HEK293T (cell line): ENCODE results near the gene GDF11.
"Not testable (repeated sequence)": the region's sequence is repeated elsewhere in the genome, so short reads cannot be mapped to it uniquely, and the experiment has no call there.

Experiments used
- CTCF ChIA-PET: fragments of 350-600 bp; formaldehyde crosslinking; extraction: SDS; loops from one replicate; lab custom pipeline; 2021; ENCODE audit warnings: antibody characterized with exemption, inconsistent platforms; lab: Yijun Ruan, JAX
- POLR2A ChIA-PET: fragments of 350-600 bp; formaldehyde crosslinking; extraction: SDS; loops from one replicate; lab custom pipeline; 2020; ENCODE audit warnings: antibody characterized with exemption, inconsistent platforms; lab: Yijun Ruan, JAX
- DNase-seq: peaks from one replicate; pipeline ENCODE4 v3.0.0; 2012; ENCODE audit warnings: mixed read lengths; ENCODE audit errors: extremely low spot score
- ARNT ChIP-seq: fragments of 450-650 bp; IDR thresholded peaks from 2 replicates; pipeline ENCODE4 v1.6.1; 2017; ENCODE audit warnings: mild to moderate bottlenecking
- BHLHE40 ChIP-seq: fragments of 450-650 bp; IDR thresholded peaks from 2 replicates; pipeline ENCODE4 v1.6.1; 2016; ENCODE audit warnings: mild to moderate bottlenecking, moderate library complexity, borderline replicate concordance
- CTBP1 ChIP-seq: fragments of 450-650 bp; IDR thresholded peaks from 2 replicates; pipeline ENCODE4 v1.6.1; 2016; ENCODE audit warnings: borderline replicate concordance
- ELF4 ChIP-seq: fragments of 450-650 bp; IDR thresholded peaks from 2 replicates; pipeline ENCODE4 v1.6.1; 2017; ENCODE audit warnings: antibody characterized with exemption
- FOXA1 ChIP-seq: fragments of 450-650 bp; IDR thresholded peaks from 2 replicates; pipeline ENCODE4 v1.6.1; 2016; ENCODE audit warnings: mild to moderate bottlenecking
- FOXK2 ChIP-seq: fragments of 450-650 bp; IDR thresholded peaks from 2 replicates; pipeline ENCODE4 v1.6.1; 2016; ENCODE audit warnings: mild to moderate bottlenecking
- FOXM1 ChIP-seq: fragments of 450-650 bp; IDR thresholded peaks from 2 replicates; pipeline ENCODE4 v1.6.1; 2017; ENCODE audit warnings: mild to moderate bottlenecking, borderline replicate concordance
- HDGF ChIP-seq: fragments of 450-650 bp; IDR thresholded peaks from 2 replicates; pipeline ENCODE4 v1.6.1; 2017; ENCODE audit warnings: antibody characterized with exemption, borderline replicate concordance
- L3MBTL2 ChIP-seq: fragments of 450-650 bp; conservative IDR thresholded peaks from 2 replicates; pipeline ENCODE4 v1.6.1; 2016; ENCODE audit warnings: mild to moderate bottlenecking
- LEF1 ChIP-seq: fragments of 450-650 bp; IDR thresholded peaks from 2 replicates; pipeline ENCODE4 v1.6.1; 2017; ENCODE audit warnings: mild to moderate bottlenecking, borderline replicate concordance
- NFRKB ChIP-seq: fragments of 450-650 bp; IDR thresholded peaks from 2 replicates; pipeline ENCODE4 v1.6.1; 2016; ENCODE audit warnings: mild to moderate bottlenecking, moderate library complexity
- PKNOX1 ChIP-seq: fragments of 450-650 bp; IDR thresholded peaks from 2 replicates; pipeline ENCODE4 v1.6.1; 2016
- SP1 ChIP-seq: fragments of 450-650 bp; IDR thresholded peaks from 2 replicates; pipeline ENCODE4 v1.6.1; 2017
- SUZ12 ChIP-seq: fragments of 450-650 bp; IDR thresholded peaks from 2 replicates; pipeline ENCODE4 v1.6.1; 2016; ENCODE audit warnings: mild to moderate bottlenecking
- TARDBP ChIP-seq: fragments of 450-650 bp; IDR thresholded peaks from 2 replicates; pipeline ENCODE4 v1.6.1; 2016
- ZNF384 ChIP-seq: fragments of 450-650 bp; IDR thresholded peaks from 2 replicates; pipeline ENCODE4 v1.6.1; 2016

Gene GDF11

DNA sequence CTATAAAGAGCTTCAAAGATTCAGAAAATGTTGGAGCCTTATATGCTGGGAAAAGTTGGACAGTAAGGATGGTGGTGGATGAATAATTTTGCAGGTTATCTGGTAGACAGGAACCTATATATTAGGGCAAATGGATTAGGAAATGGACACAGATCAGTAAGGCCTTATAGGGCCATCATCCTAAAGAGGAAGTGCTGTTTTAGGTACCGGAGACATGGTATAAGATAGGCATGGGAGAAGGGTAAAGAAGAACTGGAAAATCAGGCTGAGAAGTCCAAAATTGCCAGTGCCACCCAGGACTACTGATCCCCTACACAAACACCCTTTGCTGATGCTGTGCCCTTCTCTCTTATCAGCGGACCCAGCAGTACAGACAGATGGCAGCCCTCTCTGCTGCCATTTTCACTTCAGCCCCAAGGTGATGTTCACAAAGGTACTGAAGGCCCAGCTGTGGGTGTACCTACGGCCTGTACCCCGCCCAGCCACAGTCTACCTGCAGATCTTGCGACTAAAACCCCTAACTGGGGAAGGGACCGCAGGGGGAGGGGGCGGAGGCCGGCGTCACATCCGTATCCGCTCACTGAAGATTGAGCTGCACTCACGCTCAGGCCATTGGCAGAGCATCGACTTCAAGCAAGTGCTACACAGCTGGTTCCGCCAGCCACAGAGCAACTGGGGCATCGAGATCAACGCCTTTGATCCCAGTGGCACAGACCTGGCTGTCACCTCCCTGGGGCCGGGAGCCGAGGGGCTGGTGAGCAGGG, 5.5 kb downstream of the GDF11 start:
- TF ChIP-seq SP1 (no peak), TARDBP (no peak), NFRKB (no peak), L3MBTL2 (no peak), HDGF (no peak), BHLHE40 (no peak), FOXA1 (no peak), CTBP1 (no peak), ARNT (no peak), FOXM1 (no peak), SUZ12 (no peak), ELF4 (no peak), PKNOX1 (no peak), ZNF384 (no peak)
- ChIA-PET POLR2A (interaction anchor here (2.0 kb wide), 1 partner anchor 19 kb away, joined by 4 read pairs; the partner anchor contains the start of gene CD63), CTCF (interaction anchor here (4.3 kb wide), 1 partner anchor 11 kb away, joined by 19 read pairs; no protein-coding TSS in a partner anchor)
- DNase-seq = no peak

GRCh38 chr12:55755246-55755645, 12.3 kb downstream of the GDF11 start:
- CTCF ChIA-PET = no interaction called here
- no peak for TF ChIP-seq SUZ12
- no peak for TF ChIP-seq FOXK2
- no peak for TF ChIP-seq FOXM1
- no peak for TF ChIP-seq ELF4
- no peak for TF ChIP-seq HDGF
- no peak for TF ChIP-seq ARNT
- TF ChIP-seq L3MBTL2 = no peak
- no peak for TF ChIP-seq SP1
- TF ChIP-seq FOXA1 = no peak
- no peak for TF ChIP-seq PKNOX1
- TF ChIP-seq BHLHE40 = no peak
- TF ChIP-seq TARDBP = no peak
- TF ChIP-seq ZNF384 = no peak
- TF ChIP-seq CTBP1 = no peak
- TF ChIP-seq NFRKB = no peak
- no peak for TF ChIP-seq LEF1
- no peak for DNase-seq
- POLR2A ChIA-PET = interaction anchor here (1.0 kb wide), 1 partner anchor 62 kb away, joined by 3 read pairs; the partner anchor contains the start of genes ORMDL2 and SARNP

- CTCF ChIA-PET = interaction anchor here (0.5 to 1.0 kb wide), 2 partner anchors 11 to 1541 kb away, joined by 3 read pairs; no protein-coding TSS in a partner anchor
- POLR2A ChIA-PET = interaction anchor here (1.2 kb wide), 1 partner anchor 11 kb away, joined by 3 read pairs; no protein-coding TSS in a partner anchor
- DNase-seq = no peak
- TF ChIP-seq FOXK2 (no peak), FOXA1 (no peak), TARDBP (no peak), SUZ12 (no peak), ARNT (no peak), NFRKB (no peak), ELF4 (no peak), L3MBTL2 (no peak), PKNOX1 (no peak), CTBP1 (no peak), LEF1 (no peak), BHLHE40 (no peak)
Measured at GRCh38 chr12:55757701-55758100, 14.8 kb downstream of the GDF11 start.

DNA sequence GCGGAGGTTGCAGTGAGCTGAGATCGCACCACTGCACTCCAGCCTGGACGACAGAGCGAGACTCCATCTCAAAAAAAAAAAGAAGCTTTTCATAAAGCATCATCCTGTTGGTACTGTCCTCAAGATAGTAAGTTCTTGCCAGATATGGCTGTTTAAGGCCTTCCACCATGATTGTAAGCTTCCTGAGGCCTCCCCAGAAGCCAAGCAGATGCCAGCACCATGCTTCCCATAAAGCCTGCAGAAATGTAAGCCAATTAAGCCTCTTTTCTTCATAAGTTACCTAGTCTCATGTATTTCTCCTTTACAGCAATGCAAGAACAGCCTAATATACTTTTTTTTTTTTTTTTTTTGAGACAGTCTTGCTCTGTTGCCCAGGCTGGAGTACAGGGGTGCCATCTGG, 15.7 kb downstream of the GDF11 start:
- CTCF ChIA-PET, DNase-seq, POLR2A ChIA-PET: not testable (repeated sequence)

- DNase-seq = no peak
- POLR2A ChIA-PET = no interaction called here
- no peak for TF ChIP-seq ZNF384
- CTCF ChIA-PET = no interaction called here
Measured at GRCh38 chr12:55760663-55761062, 17.7 kb downstream of the GDF11 start.

DNA sequence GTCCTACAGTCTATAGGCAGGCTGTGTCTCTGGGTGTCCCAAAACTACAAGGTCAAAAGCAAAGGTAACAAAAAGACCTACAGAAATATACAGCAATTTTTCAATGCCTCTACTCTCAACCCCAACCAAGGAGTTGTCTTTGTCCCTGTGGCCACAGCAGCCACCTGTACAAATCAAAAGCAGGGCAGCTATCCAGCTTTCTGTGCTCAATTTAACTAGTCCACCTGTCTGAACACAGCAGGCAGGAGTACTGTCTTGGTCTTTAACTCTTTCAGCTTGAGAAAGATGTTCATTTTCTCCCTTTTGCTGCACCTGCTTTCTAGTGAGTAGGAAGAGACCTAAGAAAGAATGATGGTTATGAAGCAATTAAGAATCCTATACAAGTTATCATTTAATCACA, 19.7 kb downstream of the GDF11 start:
- ChIA-PET POLR2A (no interaction called here), CTCF (no interaction called here)
- DNase-seq = no peak
- TF ChIP-seq TARDBP (no peak), CTBP1 (no peak), BHLHE40 (no peak), ZNF384 (no peak), FOXA1 (no peak), NFRKB (no peak), FOXM1 (no peak), LEF1 (no peak), SP1 (no peak), FOXK2 (no peak), L3MBTL2 (no peak), PKNOX1 (no peak), ARNT (no peak)
